ENCODE data around the gene RUNX2.

DNA sequence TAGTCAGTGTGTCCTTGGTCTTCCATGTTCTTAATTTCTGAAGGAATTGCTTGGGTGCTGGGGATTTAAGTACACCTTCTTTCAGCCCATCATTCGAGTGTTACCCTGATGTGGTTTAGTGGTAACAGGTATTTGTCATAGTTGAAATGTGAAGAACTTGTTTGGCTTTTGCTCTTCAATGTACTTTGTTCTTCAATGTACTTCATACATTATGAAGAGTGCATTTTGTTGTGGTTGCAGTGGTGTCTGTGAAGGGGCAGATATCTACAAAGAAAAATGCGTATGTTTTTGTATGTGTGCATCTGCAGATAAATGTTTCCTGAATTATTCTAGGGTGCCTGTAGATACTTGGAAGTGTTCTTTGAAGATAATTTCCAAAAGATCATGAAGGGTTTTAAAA lies 160.8 kb downstream of the RUNX2 start:
- no peak for TF ChIP-seq CTCF (conservative IDR thresholded peaks at IDR 0.05)
- no peak for TF ChIP-seq ZFX (IDR thresholded peaks at IDR 0.05)

Measured in C4-2B (cell line).